Dedifferentiated amniotic fluid mesenchymal stem cell (primary cell): ENCODE measurements around the gene KAZN.
"Not testable (repeated sequence)": the region's sequence is repeated elsewhere in the genome, so short reads cannot be mapped to it uniquely, and the experiment has no call there.

ENCODE experiments used
- DNase-seq: peaks from one replicate; pipeline ENCODE4 v3.0.0-alpha.2; 2016; ENCODE audit errors: extremely low spot score

The KAZN gene

DNA sequence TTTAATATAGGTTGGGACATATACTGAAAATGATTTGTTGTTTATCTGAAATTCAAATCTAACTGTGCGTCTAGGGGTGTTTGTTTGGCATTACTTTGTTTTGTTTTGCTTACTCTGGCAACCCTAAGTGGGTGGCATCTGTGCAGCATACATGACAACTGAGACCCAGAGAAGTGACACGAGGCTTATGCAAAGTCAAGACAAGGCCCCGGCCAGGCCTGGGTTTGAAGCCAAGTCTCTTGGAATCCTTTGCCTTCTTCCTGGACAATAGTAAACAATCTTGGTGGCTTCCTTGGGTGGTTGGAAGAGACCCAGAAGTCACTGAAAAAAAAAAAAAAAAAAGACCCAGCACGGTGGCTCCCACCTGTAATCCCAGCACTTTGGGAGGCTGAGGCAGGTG is 357.5 kb downstream of the KAZN start:
- DNase-seq = no peak

DNA sequence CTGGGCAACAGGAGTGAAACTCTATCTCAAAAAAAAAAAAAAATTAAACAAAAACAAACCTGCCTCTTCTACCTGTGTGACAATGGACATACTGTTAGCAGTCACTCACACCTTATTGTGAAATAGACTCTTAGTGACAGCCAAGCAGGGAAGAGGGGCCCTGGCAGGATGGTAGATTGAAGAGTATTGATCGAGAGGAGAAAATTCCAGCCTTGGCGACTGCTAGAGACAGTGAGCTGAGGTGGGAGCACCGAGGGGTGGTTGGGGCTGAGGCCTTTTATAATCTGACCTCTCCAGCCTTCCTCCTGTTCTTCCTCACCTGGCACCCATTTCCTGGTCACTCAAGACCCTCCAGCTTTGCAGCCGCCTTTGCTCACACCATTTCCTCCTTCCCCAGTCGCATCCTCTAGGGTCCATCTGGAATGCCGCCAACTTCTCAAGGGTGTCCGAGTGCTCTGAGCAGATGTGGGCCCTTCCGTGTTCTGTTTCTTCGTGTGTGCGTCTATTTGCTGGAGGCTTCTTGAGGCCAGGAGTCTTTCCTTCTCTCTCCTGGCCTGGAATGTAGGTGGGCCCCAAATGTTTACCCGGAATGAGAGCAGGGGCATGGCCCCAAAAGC is 358.2 kb downstream of the KAZN start:
- no peak for DNase-seq

DNA sequence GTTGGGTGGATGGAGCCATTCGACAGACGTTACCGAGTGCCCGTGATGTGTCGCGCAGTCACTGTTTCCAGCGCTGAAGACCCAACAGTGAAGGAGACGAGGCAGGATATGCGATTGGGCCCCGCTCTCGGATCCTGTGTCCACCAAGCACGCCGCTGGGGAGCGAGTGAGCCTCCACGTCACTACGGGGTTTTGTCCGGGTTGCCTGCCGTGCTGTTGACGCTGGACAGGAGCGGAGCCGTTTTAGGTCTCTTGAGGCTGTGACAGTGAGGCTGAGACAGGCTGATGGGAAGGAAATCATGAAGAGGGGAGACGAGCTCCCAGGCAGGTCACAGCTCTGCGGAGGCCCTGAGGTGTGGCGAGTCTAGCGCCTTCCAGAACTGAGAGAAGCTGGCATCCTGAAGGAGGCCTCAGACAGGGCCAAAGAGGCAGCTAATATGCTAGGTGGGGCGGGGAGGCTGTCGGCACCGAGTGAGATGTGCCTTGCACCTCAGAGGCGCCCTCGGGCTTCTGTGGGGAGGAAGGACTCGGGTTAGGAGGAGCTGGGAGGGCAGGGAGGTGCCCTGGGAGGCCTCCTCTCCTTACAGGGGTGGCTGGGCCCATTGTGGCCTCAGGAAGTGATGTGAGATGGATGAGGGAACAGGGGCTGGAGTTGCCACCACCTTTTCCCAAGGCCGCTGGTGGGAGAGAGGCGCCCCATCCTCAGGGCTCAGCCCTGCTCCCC is 359.1 kb downstream of the KAZN start:
- DNase-seq = no peak

DNA sequence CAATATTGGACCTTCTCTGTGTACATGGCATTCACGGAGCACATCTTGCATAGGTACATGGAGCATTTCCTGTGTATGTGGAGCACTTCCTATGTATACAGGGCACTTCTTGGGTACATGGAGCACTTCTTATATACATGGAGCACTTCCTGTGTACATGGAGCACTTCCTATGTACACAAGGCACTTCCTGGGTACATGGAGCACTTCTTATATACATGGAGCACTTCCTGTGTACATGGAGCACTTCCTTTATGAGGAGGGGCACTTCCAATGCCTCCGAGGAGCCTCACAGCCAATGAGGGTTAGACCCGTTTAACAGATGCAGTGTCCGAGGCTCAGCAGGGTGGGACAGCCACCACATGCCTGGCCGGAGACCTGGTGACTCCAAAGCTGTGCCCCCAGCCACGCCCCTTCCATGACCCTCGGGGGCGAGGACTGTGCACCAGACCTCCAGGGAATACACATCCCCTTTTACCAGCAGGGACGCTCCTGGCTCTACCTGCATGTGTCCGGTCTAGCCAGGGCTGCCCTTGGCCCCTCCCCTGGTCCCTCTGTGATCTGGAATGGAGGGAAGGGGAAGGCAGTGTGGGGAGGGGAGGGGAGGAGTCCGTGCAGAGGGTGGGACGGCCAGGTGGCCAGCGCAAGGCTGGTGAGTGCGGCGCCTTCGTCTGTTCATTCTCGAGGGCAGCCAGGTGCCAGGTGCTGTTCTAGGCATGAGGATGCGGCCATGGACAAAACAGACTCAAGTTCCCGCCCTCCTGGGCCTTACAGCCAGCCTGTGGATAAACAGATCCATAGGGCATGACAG is 360.0 kb downstream of the KAZN start:
- DNase-seq = no peak

DNA sequence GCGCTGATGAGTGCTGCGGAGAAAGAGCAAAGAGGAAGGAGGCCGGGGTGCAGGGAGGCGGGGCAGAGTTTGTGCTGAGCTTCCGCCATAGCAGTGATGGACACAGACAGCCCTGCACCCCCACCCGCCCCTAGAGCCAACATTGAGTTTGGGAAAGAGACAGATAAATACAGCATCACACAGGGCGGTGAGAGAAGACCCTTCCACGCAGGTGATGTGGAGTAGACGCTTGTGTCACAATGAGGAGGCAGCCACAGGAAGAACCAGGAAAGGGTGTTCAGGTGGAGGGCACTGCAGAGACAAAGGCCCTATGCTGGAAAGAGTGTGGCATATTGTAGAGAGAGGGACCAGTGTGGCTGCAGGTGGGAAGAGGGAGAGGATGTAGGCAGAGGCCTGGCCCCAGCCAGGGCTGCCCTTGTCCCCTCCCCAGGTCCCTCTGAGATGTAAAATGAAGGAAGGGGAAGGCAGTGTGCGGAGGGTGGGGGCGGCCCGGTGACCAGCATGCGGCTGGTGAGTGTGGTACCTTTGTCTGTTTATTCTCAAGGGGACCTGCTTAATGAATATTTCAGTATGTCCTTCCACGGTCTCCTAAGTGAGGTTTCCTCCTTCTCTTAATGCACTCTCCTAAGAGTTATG is 360.7 kb downstream of the KAZN start:
- DNase-seq = no peak

DNA sequence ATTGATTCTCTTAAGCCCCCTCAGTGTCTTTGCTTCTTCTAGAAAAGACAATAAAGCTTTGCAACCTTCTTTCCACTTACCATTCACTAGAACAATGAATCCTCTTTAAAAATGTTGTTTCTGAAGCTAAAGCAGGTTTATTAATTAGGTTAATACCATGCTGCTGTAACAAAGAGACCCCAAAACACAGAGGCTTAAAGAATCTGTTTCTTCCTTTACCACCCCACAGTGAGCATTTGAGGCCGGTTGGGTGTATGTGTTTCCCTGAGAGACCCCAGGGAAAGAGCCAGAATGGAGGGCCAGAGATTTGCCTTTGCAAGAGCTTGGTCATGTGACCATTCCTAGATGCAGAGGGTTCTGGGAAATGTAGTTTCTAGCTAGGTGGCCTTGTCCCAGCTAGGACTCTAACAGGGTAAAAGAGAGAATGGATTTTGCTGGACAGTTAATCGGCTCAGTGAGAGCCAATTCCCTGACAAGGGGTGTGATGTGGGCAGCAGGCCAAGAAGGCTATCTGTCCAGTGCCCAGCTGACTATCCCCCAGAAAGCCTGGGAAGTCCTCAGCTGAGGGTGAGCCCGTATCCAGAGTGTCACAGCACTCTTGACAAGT is 363.3 kb downstream of the KAZN start:
- DNase-seq = no peak

DNA sequence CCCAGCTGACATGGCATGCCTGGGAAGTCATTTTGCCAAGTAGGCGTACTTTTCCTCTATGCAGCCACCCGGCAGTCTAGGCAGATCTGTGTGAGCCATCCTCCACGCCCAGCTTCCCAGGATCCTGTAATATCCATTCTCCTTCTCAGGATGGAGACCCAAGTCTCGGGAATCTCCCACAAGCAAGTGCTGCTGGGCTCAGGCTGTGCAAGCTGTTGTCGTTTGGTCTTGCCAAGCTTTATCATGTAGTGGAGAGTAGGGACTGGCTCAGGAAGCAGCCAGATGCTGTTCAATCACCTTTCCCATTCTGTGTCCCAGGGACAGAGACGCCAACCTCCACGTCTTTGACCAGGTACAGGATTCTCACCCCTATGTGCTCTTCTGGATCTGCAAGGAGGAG is 363.9 kb downstream of the KAZN start:
- no peak for DNase-seq

DNA sequence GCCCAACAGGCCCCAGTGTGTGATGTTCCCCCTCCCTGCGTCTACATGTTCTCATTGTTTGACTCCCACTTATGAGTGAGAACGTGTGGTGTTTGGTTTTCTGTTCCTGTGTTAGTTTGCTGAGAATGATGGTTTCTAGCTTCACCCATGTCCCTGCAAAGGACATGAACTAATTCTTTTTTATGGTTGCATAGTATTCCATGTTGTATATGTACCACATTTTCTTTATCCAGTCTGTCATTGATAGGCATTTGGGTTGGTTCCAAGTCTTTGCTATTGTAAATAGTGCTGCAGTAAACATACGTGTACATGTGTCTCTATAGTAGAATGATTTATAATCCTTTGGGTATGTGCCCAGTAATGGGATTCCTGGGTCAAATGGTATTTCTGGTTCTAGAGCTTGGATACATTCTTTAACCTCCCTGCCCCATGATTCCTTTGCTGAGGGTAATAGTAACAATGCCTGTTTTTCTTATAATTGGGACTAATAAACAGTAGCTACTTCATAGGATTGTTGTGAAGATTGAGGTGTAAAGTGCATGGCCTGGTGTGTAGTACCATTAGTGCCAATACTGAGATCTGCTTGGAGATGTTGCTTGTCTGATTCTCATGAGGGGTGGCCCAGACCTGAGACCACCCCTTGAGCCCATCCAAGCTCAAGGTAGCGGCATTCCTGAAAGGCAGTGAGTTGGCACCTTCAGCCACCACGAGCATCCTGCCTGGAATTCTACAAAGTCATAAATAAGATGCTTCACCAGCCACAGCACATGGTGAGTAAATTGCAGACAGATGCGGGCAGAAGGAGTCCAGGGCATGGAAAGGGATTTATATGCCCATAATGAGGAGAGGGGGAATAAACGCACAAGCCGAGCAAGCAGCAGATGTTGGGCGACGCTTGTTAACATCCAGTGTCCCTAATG is 365.6 kb downstream of the KAZN start:
- not testable (repeated sequence) for DNase-seq

DNA sequence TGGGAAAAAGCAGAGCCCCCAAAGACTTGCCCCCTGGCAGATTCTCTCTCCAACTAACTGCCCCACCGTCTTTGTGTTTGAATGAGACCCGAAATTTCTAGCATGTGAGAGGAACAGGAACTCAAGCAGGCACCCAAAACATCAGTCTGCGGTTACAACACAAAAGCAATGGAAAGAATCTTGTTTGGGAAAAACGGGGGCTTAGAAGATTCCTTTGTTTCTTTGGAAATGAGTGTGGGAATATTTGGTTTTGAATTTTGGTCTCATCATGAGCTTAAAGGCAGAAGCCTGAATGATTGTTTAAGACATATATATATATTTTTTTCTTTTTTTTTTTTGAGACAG is 366.2 kb downstream of the KAZN start:
- no peak for DNase-seq

DNA sequence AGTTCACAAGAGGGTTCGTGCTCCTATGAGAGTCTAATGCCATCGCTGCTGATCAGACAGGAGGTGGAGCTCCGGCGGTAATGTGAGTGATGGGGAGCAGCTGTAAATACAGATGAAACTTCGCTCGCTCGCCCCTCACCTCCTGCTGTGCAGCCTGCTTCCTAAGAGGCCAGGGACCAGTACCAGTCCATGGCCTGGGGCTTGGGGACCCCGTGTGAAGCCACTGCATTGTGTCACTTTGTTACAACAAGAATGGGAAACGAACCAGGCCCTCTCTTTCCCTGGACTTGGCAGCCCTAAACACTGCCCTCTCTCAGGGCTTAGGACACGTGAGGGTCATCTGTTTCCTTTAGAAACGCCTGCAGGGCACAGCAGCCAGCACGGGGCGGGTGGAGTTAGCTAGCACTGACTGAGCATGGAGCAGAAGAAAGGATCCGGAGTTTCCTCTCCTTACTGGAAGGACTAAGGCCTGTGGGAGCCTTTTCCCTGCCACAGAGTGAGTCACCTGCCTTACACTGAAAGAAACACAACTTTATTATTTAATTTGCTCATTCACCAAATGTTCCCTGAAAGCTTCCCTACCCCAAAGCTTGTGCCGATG is 369.9 kb downstream of the KAZN start:
- DNase-seq = peak; percentile 82

DNA sequence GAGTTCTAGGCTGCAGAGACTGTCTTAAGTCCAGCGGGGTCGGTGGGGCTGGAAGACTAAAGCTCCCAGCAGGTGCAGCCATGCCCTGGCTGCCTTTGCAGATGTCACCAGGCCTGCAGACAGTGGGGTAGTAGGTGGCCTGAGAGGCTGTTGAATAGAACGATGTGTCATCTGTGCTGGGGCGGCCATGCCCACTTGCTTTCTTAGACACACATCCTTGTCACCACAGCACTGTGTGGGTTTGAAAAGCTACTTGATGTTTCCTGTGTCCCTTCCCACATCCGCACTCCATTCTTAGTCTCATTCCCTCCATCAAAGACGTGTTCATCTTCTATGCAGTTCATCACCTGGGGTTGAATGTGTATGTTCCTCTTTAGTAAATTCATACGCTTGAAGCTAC is 370.5 kb downstream of the KAZN start:
- DNase-seq = no peak

DNA sequence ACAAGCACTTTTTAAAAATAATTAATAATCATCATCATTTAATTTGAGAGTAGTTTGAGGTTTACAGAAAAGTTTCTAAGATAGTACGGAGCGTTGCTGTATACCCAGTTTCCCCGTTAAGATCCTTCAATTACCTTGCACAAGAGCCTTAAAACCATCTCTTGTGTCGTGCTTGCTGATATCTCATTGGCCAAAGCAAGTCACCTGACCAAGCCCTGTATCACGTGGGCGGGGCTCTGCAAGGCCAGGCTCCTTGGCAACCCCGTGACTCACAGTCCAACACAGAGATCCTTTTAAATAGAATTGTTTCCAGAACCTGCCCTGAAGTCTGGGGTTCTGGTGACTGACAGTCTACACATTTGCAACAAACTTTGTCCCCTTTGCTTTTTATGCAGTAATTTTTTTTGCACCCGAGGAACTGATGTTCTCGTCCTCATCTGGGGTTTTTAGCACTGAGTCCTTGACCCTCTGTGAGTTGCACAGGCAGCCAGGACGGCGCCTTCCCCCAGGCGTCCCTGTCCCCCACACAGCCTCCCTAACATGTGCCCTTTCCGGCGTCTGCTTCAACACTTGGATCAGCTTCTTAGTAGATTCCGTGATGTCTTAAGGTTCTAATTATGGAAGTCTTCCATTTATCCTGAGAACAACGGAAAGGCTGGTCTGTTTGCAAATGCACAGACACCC is 371.8 kb downstream of the KAZN start:
- DNase-seq = peak; percentile 85

DNA sequence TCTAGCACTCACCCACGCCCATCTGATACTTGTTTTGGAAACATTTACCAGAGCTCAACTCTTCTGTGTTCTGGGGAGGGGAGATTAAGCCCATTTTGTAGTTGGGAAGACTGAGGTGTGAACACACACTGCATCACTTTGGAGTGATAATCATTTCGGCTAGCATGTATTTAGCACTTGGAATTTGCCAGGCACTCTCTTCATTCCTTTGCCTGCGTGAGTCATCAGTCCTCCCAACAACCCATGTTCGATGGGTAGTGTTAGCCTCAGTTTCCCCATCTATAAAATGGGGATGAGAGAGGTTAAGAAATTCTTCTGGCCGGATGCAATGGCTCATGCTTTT is 372.3 kb downstream of the KAZN start:
- no peak for DNase-seq

DNA sequence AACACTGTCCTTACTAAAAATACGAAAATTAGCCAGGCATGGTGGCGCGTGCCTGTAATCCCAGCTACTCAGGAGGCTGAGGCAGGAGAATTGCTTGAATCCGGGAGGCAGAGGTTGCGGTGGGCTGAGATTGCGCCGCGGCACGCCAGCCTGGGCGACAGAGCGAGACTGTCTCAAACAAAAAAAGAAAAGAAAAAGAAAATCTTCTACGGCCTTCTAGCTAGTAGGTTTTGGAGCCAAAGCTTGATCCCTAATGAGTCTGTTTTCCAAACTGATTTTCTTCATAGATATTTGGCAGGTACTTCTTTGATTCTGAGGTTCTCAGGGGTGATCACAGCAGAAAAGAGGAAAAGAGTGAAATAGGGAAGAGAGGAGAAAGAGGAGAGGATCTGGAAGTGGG is 372.7 kb downstream of the KAZN start:
- no peak for DNase-seq

DNA sequence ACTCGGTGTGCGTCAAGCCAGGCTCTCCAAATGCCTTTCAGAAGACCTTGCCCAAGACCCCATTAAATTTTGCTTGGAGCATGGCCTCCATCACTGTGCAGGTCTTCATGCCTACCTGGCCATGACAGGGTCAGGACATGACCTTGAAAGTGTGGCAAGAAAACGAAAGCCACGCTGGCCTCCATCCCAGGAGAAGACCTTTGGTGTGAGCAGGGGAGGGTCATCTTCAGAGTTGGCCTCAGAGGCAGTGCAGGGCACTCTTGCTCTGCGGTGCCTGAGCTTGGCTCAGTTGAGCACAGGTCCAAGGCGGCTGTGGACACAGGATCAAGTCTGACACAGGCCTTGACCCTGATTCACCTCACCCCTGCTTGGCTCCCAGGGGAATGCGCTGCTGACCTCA is 373.6 kb downstream of the KAZN start:
- no peak for DNase-seq

DNA sequence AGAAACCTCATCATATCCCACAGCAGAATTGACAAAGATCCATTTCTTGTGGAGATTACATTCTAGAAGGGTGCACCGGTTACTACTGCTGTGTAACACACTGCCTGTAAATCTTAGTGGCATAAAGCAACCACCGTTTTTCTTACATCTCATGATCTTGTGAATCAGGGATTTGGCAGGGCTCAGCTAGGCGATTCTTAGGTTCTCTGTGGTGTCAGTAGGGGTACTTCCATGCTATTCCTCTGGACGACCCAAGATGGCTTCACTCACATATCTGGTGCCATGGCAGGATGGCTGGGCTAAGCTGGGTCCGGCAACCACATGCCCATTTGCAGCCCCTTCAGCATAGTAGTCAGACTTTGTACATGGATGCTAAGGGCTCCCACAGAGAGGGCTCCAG is 375.3 kb downstream of the KAZN start:
- DNase-seq = no peak

DNA sequence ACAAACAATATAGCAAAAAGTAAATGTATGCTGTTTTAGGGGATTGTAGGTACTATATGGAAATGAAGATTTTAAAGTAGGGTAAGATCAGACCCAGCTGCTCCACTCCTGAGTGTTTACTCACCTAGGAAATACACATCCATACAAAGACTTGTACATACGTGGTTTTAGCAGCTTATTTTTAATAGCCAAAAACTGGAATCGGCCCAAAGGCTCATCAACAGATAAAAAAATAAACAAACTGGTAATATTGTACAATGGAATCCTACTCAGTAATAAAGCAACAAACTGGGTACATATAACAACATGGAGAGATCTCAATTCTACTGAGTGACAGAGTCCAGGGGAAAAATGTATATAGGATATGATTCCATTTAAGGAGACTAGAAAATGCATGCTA is 375.9 kb downstream of the KAZN start:
- DNase-seq = no peak

DNA sequence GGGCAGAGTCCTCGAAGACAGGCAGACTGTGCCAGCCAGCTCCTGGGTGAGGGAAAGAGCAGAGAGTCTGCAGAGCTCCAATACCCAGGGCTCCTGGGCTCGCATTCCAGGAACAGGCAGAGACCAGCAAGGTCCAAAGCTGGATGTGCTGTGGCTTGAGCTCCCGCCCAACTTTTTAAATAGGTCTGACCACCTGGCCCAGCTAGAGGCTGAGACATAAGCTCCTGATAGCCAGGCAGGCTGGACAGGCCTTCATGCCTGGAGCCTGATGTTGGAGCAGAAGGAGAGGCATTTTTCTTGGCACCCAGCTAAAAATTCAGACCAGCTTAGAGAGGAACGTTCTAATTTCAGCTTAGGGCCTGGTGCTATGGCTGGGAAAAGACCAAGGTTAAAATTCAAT is 376.6 kb downstream of the KAZN start:
- no peak for DNase-seq

DNA sequence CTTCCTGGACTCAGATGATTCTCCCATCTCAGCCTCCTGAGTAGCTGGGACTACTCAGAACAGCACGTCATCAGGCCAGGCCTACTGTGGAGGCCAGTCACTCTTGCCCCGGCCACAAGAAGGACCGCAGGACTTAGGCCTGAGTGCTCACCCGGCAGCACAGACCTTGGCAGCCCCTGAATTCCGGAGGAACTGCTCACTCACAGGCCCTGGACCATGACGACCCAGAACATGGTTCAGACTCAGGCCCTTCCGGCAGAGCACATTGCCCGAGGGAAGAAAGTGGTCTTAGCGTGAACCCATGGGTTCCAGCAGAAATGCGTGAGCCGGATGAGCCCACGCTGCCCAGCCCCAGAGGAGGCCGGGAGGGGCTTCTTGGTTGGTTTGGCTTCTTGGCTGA is 377.8 kb downstream of the KAZN start:
- no peak for DNase-seq

DNA sequence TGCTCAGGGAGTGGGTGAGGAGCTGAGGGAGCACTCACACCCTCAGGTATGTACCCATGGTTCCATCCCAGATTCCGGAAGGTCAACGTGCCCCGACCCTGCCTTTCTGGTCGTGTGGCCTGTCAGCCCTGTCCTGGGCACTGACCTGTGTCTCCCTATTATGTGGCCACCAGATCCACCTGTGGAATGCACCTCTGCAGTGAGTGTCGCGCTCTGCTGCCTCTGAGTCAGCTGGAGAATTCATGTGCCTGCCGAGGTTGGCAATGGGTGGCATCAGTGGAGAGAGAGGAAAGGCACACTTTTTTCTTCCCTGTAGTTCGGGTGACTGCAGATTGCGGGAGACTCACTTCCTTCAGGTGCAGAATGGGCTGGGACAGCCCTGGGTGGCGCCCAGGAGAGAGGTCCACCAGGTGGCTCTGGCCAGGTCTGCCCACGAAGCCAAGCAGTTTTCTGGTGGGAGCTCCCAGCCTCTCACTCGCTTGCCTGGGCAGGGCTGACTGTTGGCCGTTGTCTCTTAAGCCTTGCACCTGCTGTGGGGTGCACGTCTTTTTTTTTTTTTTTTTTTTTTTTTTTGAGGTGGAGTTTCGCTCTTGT is 378.9 kb downstream of the KAZN start:
- no peak for DNase-seq
